HUDEP-2 (cell line): ENCODE measurements around the gene DTX1.

Experiments
- DNase-seq, 76 experiments: peaks; one replicate each; lab custom pipeline; 2025; ENCODE audit not compliant: unreplicated experiment in 76 of 76; lab: John Stamatoyannopoulos, UW

Gene DTX1

DNA sequence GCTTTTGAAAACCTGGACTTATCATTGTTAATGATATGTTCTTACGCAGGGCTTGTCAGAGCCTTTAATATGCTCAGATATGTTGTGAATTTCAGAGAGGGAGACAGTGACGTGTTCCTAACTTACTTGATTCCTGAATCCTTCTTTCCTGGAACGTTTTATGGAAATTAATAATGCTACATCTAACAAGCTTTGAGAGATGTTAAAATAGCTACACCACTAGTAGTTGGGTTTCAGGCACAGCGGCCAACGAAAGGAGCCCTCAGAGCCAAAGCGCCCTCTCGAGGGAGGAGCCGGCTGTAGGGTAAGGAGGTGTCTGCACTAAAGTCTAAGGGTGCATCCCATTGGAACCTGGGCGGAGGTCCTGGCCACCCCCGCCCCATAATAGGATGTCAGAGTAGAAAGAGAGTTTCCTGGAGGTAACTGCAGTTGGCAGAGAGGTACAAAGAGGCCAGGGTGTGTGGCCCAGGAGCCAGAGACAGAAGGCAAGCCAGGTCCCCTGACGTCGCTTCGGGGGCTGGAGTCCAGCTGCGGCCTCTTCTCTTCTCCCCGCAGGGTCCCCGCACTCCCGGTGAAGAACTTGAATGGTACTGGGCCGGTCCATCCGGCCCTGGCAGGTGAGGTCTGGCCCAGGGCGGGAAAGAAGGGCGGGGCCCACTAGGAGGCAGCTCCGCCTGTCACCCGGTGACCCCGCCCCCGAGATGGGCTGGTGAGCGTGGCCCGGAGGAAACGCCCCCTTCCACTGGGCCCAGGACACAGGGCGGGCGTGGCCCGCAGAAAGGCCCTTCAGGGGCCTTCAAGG is 36.3 kb downstream of the DTX1 start:
- peak in 45 of 76 experiments; percentile 1 to 62 (median 20) for DNase-seq

DNA sequence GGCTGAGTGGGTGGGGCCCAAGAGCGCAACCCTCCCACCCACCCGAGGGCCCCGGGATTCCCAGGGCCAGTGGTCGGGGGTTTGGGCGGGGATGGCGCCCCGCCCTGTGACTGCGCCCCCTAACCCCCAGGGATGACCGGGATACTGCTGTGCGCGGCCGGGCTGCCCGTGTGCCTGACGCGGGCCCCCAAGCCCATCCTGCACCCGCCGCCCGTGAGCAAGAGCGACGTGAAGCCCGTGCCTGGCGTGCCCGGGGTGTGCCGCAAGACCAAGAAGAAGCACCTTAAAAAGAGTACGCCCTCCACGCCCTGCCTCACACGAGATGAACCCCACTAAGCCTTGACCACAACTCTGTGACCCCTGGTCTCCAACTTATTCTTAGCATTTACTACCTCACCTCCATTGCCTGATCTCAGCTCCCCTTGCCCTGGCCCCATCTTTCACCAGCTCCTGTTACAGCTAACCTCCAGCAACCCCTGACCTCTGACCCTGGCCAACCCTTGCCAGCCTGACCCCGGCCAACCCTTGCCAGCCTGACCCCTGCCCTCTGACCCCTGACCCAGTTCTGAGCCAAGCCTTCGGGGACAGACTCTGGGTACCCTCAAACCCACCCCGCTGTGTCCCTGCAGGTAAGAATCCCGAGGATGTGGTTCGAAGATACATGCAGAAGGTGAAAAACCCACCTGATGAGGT is 37.0 kb downstream of the DTX1 start:
- no peak for DNase-seq

DNA sequence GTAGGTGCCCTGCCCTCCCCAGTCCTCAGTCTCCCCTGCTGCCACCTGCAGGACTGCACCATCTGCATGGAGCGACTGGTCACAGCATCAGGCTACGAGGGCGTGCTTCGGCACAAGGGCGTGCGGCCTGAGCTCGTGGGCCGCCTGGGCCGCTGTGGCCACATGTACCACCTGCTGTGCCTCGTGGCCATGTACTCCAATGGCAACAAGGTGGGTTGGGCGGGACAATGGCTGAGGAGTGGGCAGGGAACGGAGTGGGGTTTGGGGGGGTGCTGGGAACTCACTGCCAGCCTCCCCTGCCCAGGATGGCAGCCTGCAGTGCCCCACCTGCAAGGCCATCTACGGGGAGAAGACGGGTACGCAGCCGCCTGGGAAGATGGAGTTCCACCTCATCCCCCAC is 38.2 kb downstream of the DTX1 start:
- DNase-seq = no peak

DNA sequence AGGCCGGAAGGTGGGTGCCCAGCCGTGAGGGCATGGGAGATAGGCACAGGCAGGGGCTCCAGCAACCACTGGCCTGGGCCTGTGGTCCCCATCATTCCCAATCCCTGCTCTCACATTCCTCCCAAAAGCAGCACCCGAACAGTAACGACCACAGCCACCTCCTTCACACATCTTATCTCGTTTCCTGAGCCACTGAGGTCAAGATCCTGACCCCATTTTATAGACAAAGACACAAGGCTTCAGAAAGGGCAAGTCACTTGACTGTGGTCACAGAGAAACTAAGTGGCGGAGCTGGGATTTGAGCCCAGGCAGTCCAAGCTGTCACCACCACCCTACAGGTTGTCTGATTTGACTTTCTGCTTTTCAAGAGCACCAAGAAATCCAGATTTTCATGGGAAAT is 38.9 kb downstream of the DTX1 start:
- DNase-seq = no peak

DNA sequence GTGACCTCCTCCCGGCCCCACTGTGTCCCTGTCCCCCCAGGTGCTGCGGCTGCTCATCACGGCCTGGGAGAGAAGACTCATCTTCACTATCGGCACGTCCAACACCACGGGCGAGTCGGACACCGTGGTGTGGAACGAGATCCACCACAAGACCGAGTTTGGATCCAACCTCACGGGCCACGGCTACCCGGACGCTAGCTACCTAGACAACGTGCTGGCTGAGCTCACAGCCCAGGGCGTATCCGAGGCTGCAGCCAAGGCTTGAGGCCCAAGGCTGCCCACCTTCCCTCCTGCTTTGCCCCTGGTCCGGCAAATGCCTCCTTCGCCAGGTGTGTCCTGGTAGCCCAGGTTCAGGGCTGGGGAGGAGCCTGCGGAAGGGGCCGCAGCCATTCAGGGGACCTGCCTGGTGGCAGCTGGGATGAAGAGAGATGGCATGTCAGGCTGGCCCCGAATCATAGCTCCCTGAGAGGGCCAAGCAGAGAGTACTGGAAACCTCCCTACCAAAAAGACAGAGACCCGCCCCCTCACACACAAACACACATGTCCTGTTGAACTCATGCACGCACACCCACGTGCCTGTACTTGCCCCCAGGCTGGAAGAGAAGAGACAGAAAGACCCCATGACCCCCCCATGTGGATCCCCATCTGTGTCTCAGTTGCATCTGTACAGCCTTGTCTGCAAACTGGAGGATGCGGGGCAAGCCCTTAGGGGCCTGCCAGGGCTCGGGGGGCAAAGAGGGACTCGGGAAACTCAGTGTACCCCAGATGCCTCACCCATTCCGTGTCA is 40.3 kb downstream of the DTX1 start:
- no peak for DNase-seq

DNA sequence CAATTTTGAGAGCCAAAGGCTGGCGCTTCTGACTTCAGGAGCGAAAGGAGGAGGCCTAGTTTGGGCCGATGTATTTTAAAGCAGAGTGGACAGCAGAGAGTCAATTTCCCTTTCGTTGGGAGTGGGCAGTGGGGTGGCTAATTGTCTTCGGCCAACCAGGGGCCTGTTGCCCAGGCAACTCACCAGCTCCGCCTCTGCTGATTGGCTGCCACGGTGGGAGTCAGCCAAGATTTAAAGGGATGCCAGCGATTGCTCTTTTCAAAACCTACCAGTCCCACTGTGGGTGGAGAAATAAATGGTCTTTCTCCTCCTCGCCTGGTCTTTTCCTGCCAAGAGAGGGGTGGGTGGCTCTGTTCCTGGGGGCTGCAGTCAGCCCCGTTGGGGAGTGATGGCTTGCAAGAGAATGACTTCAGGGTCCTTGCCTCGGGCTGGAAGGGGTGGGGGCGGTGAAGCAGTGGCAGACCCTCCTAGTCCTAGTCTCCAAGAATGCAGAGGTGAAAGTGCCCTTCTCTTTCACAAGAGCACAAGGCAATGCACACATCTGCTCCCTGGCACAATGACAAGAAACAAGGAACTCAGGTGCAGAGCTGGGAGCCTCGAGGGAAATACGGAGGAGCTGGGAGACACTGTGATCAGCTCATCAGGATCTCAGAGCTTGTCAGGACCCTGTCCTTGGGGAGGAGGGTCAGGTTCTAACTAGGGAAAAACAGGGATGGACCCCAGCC is 41.3 kb downstream of the DTX1 start:
- DNase-seq = no peak

DNA sequence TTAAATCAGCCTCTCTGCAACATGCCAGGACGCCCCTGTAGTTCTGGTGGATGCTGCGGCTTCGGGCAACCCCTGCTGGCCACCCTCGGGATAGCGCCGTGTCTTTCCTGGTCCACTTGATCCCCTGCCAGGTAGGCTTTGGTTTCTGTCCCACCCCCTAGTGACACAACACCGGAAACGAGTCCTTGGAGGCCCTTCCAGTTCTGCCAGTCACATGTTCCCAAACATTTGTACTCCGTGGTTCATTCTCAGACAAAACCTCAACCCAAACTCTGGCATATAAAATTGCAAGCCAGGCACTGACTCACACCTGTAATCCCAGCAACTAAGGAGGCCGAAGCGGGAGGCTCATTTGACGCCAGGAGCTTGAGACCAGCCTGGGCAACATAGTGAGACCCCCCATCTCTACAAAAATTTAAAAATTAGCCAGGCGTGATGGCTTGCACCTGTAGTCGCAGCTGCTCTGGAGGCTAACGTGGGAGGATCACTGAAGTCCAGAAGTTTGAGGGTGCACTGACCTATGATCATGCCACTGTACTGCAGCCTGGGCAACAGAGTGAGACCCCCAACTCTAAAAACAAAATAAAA is 42.0 kb downstream of the DTX1 start:
- DNase-seq = peak in 57 of 76 experiments; percentile 2 to 75 (median 40)

DNA sequence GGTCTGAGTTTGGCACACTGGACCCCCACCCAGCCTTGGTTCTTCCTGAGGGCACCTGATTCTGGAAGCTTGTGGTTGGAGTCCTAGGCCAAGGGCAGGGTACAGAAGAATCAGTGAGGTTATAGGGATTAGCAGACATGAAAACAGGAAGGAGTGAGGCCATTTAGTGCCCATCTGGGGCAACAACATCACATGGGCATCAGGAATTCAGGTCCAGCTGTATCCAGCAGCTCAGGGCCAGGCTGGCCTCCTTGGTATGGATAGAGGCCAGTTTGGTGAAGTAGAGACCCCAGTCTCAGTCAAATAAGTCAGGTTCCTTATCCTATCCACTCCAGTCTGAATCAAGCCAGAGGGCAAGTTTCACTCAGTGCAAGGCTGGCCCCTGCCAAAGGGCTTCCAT is 42.8 kb downstream of the DTX1 start:
- DNase-seq = no peak

DNA sequence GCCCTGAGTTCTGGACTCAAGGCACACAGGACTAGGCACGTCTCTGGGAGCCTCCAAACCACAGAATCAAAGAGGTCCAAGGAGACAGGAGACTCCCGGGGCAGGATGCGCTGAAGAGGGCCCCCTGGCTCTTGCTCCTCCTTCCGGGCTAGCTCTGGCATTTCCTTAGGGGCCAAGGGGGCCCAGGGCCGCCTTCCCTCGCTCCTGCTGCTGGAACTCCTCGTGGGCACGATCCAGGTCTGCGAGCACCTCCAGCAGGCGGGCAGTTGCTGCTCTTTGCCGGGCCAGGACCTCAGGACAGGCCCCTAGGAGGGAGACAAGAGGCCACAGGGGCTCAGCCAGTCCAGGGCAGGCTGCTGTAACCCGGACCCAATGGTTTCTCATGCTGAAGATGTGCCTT is 43.2 kb downstream of the DTX1 start:
- DNase-seq = no peak

DNA sequence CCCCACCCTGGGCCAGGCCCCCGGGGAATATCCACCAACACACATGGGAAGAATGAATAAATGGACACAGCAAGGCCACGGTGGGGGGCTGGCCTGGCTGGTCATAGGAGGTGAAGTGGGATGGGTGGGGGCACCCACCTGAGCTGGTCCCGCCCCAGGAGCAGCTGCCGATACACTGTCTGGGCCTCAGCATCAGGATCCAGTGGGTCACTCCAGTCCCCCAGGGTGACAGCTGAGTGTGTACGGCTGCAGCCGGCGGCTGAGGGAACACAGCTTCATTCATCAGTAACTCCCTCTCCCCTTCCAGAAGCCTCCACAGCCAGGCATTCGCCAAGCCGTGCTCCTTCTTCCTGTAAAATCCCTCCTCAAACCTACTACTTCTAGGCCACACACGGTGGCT is 45.2 kb downstream of the DTX1 start:
- DNase-seq = no peak

DNA sequence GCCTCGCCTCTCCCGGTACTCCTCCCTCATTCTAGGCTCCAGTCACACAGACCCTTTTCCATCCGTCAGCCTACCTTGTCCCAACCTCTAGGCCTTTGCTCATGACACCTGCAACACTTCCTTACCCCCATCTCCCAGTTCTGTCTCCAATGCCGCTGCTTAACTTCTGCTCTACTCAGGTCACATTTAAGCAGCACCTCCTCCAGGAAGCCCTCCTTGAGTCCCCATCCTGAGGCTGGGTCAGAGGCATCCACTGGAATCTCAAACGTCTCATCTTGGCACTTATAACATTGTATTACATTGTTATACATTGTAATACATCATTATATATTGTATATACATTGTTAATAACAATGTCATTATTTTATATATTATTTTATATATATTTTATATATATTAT is 46.3 kb downstream of the DTX1 start:
- no peak for DNase-seq

DNA sequence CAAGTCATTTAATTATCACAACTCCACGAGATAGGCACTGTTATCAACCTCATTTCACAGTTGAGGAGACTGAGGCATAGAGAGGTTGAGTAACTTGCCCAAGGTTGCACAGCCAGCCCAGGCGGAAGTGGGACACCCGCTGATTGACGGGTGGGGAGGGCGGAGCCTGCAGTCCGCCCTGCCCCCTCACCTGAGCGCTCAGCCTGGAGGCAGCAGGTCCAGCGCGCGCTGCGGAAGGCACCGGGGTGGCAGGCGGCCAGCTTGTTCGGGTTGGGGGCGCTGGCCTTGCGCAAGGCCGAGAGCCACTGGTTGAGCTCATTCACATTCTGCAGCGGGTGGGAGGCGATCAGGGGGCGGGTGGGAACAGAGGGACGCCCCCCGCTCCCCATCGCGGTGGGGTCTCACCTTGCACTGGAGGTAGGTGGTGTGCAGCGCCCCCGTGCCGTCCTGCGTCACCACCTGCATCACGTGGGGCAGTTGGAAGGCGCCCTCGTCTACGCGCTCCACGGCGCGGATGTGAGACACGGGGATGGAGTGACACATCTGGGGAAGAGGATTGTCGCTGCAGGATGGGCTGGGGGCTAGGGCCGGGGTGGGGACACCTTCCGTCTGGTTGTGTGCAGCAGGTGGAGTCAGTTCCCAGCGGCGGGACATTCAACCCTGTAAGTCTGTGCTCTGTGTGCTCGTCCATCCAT is 47.4 kb downstream of the DTX1 start:
- no peak for DNase-seq

DNA sequence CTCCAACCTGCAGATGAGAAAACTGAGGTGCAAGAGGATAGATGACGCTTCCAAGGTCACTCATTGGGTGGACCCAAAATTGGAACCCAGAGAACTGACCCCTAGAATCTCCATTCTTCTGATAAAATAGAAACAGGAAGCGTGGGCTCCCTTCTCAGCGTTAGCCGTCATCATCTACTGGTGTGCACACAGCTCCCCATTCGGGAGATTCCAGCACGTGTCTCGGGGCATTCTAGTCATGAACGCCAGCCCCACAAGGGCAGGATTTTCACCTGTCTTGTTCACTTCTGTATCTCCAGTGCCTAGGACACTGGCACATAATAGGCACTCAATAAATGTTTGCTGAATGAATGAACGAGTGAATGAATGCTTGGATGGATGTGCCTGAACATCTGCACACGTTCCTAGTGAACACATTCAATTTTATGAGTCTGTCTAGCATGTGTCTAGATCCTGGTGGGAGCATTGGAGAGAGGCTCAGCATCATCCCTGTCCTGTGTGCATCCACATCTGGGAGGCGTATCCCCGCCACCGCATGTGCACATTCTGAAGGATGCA is 48.5 kb downstream of the DTX1 start:
- no peak for DNase-seq

DNA sequence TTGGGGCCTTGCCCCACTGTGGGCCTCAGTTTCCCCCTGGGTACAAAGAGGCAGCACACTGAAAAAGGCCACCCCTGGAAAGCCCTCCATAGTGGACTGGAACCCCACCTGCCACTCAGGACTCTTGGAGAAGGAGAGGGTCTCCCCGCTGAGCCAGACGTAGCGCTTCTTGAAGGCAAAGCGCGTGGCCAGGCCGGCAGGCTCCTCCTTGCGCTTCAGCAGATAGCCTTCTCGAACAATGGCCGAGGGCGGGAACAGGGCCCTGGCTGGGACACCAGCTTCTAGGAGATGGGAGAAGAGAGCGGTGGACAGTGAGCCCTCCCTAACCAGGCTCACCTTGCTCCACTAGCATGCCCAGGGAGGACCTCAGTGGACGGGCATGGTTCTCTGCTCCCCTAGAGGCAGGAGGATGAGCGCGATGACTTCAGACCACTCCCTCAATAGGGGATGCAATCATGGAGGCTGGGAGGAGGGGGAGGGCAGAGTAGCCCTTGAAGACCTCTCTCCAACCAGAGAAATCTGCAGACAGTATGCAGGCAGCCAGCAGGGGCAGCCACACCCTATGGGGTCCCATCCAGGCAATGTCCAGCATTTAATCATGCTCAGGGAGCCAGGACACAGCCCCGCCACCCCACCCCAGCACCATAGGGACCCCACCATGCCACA is 49.2 kb downstream of the DTX1 start:
- no peak for DNase-seq

DNA sequence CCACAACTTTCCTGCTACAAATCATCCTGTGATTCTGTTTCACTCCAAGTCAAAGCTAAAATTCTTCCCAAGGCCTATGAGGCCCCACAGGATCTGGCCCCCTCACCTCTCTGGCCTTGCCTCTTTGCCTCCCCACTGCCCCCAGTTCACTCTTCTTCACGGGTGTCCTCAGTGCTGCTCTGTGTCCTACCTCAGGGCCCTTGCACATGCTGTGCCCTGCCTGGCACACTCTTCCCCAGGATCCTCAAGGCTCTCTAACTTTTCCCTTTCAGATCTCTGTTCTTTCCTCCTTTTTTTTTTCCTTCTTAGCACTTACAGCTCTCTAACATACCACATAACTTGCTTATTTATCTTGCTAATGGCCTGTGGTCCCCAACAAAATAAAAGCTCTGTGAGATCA is 49.8 kb downstream of the DTX1 start:
- DNase-seq = no peak

DNA sequence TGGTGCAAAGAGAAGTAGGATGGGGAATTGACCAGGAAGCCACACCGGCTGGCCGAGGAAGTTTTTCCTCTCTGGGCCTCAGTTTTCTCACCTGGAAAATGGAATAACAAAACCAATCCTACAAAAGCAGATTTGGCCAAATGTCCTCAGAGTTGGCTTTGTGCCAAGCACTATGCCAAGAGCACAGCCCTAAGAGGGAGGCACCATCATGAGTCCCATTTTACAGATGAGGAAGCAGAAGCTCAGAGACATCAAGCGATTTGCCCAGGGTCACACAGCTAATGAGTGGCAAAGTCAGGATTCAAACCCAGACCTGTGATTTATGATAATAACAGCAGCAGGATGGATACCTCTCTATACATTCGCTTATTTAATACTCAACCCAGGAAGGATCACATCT is 51.8 kb downstream of the DTX1 start:
- DNase-seq = no peak

DNA sequence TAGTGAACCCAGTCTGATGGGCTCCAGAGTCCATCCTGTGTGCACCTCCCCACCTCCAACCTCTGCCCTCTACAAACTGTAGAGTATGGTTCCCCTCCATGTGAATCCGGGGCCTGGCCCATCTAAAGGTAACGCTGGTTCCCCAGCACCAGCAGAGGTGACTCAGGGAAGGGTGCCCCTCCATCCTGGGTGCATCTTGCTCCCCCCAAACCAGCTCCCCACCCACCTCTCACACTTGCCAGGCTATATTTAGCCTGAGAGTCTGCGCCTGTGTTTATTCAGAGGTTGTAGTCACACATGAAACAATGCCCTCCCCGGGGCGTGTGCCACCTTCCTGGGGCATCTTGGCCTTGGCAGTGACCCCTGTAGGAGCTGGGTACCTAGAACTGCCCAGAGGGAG is 52.8 kb downstream of the DTX1 start:
- no peak for DNase-seq

DNA sequence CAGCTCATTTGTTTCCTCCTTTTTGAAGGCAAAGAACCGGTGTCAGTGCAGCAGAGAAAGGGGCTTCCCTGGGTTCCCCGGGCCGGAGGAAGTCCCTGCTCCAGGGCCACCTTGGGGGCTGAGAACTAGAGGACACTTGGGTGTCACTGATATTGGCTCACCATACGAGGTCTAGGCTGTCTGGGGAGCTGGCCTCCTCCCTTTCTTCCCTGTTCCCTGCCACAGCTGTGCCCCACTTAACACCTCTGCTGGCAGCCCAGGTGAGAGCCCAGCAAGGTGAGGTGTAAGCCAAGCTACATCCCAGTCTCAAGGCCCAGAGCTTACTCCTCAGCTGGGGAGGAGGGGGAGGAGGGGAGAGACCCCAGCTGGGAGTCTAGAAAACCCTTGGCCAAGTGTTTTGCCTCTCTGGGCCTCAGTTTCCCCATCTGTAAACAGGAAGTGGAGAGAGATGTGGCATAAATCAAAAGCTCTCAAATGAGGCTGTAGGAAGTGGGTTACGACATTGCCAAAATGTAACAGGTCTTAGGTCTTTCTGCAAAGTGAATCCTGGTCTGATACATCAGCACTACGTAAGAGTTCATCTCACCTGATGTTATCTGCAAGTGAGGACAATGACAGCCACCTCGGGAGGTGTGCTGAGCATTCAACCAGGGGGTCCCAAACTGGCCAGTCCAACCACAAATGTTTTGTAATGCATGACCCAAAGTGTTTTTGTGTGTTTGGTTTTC is 53.5 kb downstream of the DTX1 start:
- DNase-seq = no peak
